IMR-90 (cell line): ENCODE measurements around the gene GNPTG.
"Not testable (repeated sequence)": the region's sequence is repeated elsewhere in the genome, so short reads cannot be mapped to it uniquely, and the experiment has no call there.

Source experiments
- BHLHE40 ChIP-seq: fragments of 150-350 bp; IDR thresholded peaks from 2 replicates; pipeline ENCODE4 v1.6.1; 2016; ENCODE audit warnings: mild to moderate bottlenecking, low read depth, low read length
- CEBPB ChIP-seq: IDR thresholded peaks from 2 replicates; pipeline ENCODE4 v1.6.1; 2012; ENCODE audit warnings: low read depth, low read length, improper control_type of control experiment
- CHD1 ChIP-seq: IDR thresholded peaks from 2 replicates; pipeline ENCODE4 v1.6.1; 2012; ENCODE audit warnings: low read depth, low read length, improper control_type of control experiment
- CTCF ChIP-seq: conservative IDR thresholded peaks from 2 replicates; pipeline ENCODE4 v1.5.1; 2012; ENCODE audit warnings: mild to moderate bottlenecking, low read depth, low read length, improper control_type of control experiment
- ELK1 ChIP-seq: fragments of 150-350 bp; IDR thresholded peaks from 2 replicates; pipeline ENCODE4 v1.6.1; 2016; ENCODE audit warnings: low read depth, mild to moderate bottlenecking, low read length, moderate library complexity, borderline replicate concordance
- MAFK ChIP-seq: IDR thresholded peaks from 2 replicates; pipeline ENCODE4 v1.6.1; 2012; ENCODE audit warnings: low read depth, low read length, improper control_type of control experiment
- MXI1 ChIP-seq: IDR thresholded peaks from 2 replicates; pipeline ENCODE4 v1.6.1; 2012; ENCODE audit warnings: low read depth, mild to moderate bottlenecking, low read length, moderate library complexity, borderline replicate concordance
- NFE2L2 ChIP-seq: fragments of 150-350 bp; IDR thresholded peaks from 2 replicates; pipeline ENCODE4 v1.6.1; 2016; ENCODE audit warnings: low read depth, mild to moderate bottlenecking, low read length
- POLR2A ChIP-seq: IDR thresholded peaks from 2 replicates; pipeline ENCODE4 v1.6.1; 2012; ENCODE audit warnings: mild to moderate bottlenecking, low read depth, low read length
- RAD21 ChIP-seq: IDR thresholded peaks from 2 replicates; pipeline ENCODE4 v1.6.1; 2012; ENCODE audit warnings: low read length, improper control_type of control experiment
- RCOR1 ChIP-seq: IDR thresholded peaks from 2 replicates; pipeline ENCODE4 v1.6.1; 2012; ENCODE audit warnings: mild to moderate bottlenecking, low read length, improper control_type of control experiment; ENCODE audit not compliant: insufficient replicate concordance
- RFX5 ChIP-seq: IDR thresholded peaks from 2 replicates; pipeline ENCODE4 v1.8.0; 2012; ENCODE audit warnings: low read depth, mild to moderate bottlenecking, low read length, moderate library complexity
- SMC3 ChIP-seq: fragments of 150-350 bp; IDR thresholded peaks from 2 replicates; pipeline ENCODE4 v1.6.1; 2016; ENCODE audit warnings: low read depth, mild to moderate bottlenecking, antibody characterized with exemption, low read length, moderate library complexity
- USF2 ChIP-seq: fragments of 150-350 bp; IDR thresholded peaks from 2 replicates; pipeline ENCODE4 v1.6.1; 2017; ENCODE audit warnings: mild to moderate bottlenecking, antibody characterized with exemption, low read length, low read depth

- not testable (repeated sequence) for TF ChIP-seq CTCF, RCOR1, POLR2A, RFX5, MXI1, RAD21, MAFK, SMC3, ELK1, CEBPB, USF2, NFE2L2, BHLHE40, CHD1
Measured at GRCh38 chr16:1328961-1329360, 22.8 kb upstream of the GNPTG start.
